ENCODE results near the gene FGF8. TPM values are rescaled to one million over a fixed set of nuclear protein-coding genes. Genes with fewer than 3 reads are reported as not detected.

FGF8 gene
- total and polyA plus RNA-seq, 10 of the 15 experiments (the other 5 are each of a cell fraction or from before 2014, with no cell fraction given) = 0.08 to 0.43 (median 0.17) TPM; not detected in 7

DNA sequence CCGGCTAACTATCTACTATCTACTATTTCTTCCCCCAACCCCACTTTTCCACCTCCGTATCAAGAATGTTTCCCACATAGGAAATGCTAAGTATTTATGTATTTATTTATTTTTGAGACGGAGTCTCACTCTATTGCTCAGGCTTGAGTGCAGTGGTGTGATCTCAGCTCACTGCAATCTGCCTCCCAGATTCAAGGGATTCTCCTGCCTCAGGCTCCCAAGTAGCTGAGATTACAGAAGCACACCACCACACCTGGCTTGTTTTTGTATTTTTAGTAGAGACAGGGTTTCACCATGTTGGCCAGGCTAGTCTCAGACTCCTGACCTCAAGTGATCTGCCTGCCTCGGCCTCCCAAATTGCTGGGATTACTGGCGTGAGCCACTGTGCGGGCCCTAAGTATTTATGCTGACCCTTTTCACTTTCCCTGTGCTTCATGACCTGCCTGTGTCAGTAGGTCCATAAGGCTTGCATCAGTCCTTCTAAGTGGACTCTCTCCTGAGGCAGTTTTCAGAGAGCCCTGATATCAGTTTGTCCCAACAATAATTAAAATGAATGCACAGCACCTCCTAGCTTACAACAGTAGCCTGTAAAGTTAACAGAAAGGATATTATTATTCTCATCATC lies 55.2 kb downstream of the FGF8 start:
- Histone ChIP-seq H3K27ac (ENCODE audit: control insufficient read depth, insufficient read depth) (no peak overlapping the region), H3K79me2 (ENCODE audit: control insufficient read depth, insufficient read depth, low read length) (no peaks in the 10 kb centered on the region), H3K36me3 (ENCODE audit: control insufficient read depth in 2 of 2, insufficient read depth in 2 of 2, low read length in 1 of 2) (no peaks in the 10 kb centered on the region), H2AFZ (ENCODE audit: control insufficient read depth, low read depth, low read length) (no peak overlapping the region), H3K9ac (ENCODE audit: control insufficient read depth, insufficient read depth, low read length) (no peak overlapping the region), H3K27me3 (replicated peaks in 1 of 2; ENCODE audit: control insufficient read depth in 2 of 2, insufficient read depth in 2 of 2, low read length in 1 of 2) (no peaks in the 10 kb centered on the region), H3K4me3 (no peak overlapping the region), H3K9me3 (replicated peaks; ENCODE audit: control insufficient read depth, insufficient read depth, low read length) (no peaks in the 10 kb centered on the region), H4K20me1 (ENCODE audit: control insufficient read depth, insufficient read depth) (no peaks in the 10 kb centered on the region), H3K4me1 (ENCODE audit: control insufficient read depth, insufficient read depth, low read length) (peaks cover 12% of the 10 kb centered on the region), H3K4me2 (ENCODE audit: control insufficient read depth, insufficient read depth) (no peak overlapping the region)
- ChIA-PET POLR2A (no interaction called here), SMC1A (ENCODE audit: uncharacterized antibody, unreplicated experiment) (no interaction called here), RAD21 (ENCODE audit: unreplicated experiment) (interaction anchor here (1.3 to 1.9 kb wide), 2 partner anchors 50 to 118 kb away, joined by 3 to 7 read pairs; no protein-coding TSS in a partner anchor), CTCF (interaction anchor here (2.5 to 5.0 kb wide), 2 partner anchors 61 to 117 kb away, joined by 7 to 16 read pairs; no protein-coding TSS in a partner anchor)
- DNase-seq (ENCODE audit: low read depth, low spot score) (no peak), ATAC-seq (no peak), FAIRE-seq (no peak)
- WGBS (ENCODE audit: insufficient coverage, insufficient replicate concordance, low lambda C conversion rate, missing lambda C conversion rate) = 71% methylated on average over 6 of the region's 6 CpGs
- intact Hi-C loops (cut with micrococcal nuclease; ENCODE audit: unreplicated experiment) (no loop called here), in situ Hi-C loops (cut with MboI) (no loop called here)
- BruUV-seq (replicated peaks) = no TSS peak
- TF ChIP-seq, protein P1, sequence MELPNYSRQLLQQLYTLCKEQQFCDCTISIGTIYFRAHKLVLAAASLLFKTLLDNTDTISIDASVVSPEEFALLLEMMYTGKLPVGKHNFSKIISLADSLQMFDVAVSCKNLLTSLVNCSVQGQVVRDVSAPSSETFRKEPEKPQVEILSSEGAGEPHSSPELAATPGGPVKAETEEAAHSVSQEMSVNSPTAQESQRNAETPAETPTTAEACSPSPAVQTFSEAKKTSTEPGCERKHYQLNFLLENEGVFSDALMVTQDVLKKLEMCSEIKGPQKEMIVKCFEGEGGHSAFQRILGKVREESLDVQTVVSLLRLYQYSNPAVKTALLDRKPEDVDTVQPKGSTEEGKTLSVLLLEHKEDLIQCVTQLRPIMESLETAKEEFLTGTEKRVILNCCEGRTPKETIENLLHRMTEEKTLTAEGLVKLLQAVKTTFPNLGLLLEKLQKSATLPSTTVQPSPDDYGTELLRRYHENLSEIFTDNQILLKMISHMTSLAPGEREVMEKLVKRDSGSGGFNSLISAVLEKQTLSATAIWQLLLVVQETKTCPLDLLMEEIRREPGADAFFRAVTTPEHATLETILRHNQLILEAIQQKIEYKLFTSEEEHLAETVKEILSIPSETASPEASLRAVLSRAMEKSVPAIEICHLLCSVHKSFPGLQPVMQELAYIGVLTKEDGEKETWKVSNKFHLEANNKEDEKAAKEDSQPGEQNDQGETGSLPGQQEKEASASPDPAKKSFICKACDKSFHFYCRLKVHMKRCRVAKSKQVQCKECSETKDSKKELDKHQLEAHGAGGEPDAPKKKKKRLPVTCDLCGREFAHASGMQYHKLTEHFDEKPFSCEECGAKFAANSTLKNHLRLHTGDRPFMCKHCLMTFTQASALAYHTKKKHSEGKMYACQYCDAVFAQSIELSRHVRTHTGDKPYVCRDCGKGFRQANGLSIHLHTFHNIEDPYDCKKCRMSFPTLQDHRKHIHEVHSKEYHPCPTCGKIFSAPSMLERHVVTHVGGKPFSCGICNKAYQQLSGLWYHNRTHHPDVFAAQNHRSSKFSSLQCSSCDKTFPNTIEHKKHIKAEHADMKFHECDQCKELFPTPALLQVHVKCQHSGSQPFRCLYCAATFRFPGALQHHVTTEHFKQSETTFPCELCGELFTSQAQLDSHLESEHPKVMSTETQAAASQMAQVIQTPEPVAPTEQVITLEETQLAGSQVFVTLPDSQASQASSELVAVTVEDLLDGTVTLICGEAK (IDR thresholded peaks at IDR 0.05; ENCODE audit: borderline replicate concordance) = no peak
- TF ChIP-seq SP1 (IDR thresholded peaks at IDR 0.05; ENCODE audit: low read depth, low read length) (no peak), SPI1 (IDR thresholded peaks at IDR 0.05; ENCODE audit: borderline replicate concordance, insufficient read depth, low read depth, low read length) (no peak), SMC3 (IDR thresholded peaks at IDR 0.05; ENCODE audit: borderline replicate concordance, low read length) (no peak), CBX5 (IDR thresholded peaks at IDR 0.05; ENCODE audit: low read depth) (no peak), KLF5 (IDR thresholded peaks at IDR 0.05; ENCODE audit: partially characterized antibody) (no peak), MTA3 (IDR thresholded peaks at IDR 0.05; ENCODE audit: borderline replicate concordance, low read length) (no peak), MTA2 (IDR thresholded peaks at IDR 0.05; ENCODE audit: low read depth) (no peak), TCF3 (IDR thresholded peaks at IDR 0.05; ENCODE audit: borderline replicate concordance, insufficient read depth, low read depth, low read length) (no peak), EP300 (IDR thresholded peaks at IDR 0.05; ENCODE audit: borderline replicate concordance in 1 of 2, control insufficient read depth in 1 of 2, low read depth in 2 of 2, low read length in 2 of 2) (no peak), LARP7 (IDR thresholded peaks at IDR 0.05) (no peak), CREM (IDR thresholded peaks at IDR 0.05; ENCODE audit: low read depth) (no peak), TARDBP (IDR thresholded peaks at IDR 0.05; ENCODE audit: borderline replicate concordance) (no peak), GABPA (IDR thresholded peaks at IDR 0.05; ENCODE audit: low read depth) (no peak)
- TF ChIP-seq, protein P2, sequence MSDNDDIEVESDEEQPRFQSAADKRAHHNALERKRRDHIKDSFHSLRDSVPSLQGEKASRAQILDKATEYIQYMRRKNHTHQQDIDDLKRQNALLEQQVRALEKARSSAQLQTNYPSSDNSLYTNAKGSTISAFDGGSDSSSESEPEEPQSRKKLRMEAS (IDR thresholded peaks at IDR 0.05; ENCODE audit: low read depth, low read length) = no peak
- TF ChIP-seq, protein P3, sequence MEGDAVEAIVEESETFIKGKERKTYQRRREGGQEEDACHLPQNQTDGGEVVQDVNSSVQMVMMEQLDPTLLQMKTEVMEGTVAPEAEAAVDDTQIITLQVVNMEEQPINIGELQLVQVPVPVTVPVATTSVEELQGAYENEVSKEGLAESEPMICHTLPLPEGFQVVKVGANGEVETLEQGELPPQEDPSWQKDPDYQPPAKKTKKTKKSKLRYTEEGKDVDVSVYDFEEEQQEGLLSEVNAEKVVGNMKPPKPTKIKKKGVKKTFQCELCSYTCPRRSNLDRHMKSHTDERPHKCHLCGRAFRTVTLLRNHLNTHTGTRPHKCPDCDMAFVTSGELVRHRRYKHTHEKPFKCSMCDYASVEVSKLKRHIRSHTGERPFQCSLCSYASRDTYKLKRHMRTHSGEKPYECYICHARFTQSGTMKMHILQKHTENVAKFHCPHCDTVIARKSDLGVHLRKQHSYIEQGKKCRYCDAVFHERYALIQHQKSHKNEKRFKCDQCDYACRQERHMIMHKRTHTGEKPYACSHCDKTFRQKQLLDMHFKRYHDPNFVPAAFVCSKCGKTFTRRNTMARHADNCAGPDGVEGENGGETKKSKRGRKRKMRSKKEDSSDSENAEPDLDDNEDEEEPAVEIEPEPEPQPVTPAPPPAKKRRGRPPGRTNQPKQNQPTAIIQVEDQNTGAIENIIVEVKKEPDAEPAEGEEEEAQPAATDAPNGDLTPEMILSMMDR (IDR thresholded peaks at IDR 0.05 in 2 of 3, conservative IDR thresholded peaks at IDR 0.05 in 1 of 3; ENCODE audit: control insufficient read depth in 2 of 3, extremely low read depth in 1 of 3, insufficient read depth in 1 of 3, low read depth in 3 of 3, low read length in 3 of 3) = no peak
- TF ChIP-seq, protein P4, sequence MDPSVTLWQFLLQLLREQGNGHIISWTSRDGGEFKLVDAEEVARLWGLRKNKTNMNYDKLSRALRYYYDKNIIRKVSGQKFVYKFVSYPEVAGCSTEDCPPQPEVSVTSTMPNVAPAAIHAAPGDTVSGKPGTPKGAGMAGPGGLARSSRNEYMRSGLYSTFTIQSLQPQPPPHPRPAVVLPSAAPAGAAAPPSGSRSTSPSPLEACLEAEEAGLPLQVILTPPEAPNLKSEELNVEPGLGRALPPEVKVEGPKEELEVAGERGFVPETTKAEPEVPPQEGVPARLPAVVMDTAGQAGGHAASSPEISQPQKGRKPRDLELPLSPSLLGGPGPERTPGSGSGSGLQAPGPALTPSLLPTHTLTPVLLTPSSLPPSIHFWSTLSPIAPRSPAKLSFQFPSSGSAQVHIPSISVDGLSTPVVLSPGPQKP (IDR thresholded peaks at IDR 0.05; ENCODE audit: low read depth, low read length) = no peak
